HG03135 (cell line): ENCODE measurements around the gene SPTB.

Source experiments
- ATAC-seq: cut with Tn5 transposase; IDR thresholded peaks from one replicate; pipeline ENCODE4 v1.9.1; 2021; ENCODE audit warnings: mild to moderate bottlenecking, moderate library complexity; ENCODE audit not compliant: unreplicated experiment

Gene SPTB

DNA sequence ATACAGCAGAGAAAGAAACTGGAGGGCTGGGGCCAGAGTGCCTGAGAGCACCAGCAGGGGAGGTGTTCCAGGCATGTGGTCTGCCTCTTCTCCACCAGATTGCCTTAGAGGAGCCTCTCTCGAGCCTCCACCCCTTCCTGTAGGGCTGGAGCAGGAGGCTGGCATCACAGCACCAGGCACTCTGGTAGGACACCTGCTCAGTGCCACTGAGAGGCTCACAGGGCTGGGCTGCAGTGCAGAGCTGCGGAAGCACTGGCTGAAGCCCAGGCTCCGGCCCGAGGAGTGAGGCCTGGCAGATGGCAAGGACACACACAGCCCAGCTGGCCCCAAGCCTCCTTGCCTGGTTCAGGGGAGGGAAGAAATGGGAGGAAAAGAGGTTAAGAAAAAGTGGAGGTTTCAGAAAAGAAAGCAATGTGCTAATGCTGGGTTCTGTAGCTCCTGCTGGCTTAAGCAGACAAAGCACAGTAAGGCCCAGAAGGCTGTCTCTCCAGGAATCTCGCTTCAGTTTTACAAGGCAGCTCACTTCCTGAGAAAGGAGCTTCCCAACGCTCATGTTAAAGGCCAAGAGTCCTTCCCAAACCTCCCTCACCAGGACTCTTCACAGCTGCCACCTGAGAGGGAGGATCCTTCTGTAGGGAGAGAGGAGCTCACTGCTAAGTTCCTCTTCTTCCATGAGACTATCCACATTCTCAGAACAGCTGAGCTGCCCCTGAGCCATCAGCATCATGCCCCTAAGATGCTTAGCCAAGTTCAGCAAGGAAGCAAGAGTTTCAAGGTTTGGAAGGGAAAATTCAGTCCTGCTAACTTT is 23.8 kb downstream of the SPTB start:
- ATAC-seq = no peak

DNA sequence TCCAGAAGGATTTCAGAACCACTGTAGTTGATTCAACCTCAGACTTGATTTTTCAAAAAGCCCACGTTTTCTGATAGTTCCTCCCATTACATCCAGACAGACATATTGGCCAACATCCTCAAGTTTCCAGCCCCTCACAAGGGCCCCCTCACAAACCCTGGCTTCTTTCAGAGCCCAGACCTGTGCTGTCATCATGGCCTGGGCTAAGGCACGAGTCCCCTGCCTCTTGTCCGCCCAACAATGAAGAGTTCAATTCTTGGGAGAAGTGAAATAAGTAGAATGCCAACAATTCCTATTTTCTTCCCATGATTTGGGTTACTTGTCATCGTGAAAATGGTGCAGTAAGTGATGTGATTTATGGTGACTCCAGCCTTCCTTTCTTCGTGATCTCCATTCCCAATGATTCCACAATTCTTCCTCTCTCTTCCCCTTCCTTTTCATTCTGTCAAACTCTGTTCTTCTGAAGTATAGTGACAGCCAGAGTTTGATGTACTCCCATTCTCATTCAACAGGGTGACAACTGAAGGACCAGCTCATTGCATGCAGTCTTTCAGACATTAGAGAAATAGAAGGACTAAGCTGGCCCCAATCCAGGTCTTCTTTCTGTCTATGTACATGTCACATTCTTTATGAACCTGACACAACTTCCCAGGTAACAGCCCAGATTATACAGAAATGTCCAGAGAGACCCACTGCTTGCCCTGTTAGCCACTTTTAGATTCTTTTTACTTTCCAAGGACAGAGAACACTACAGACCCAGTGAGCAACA is 29.2 kb downstream of the SPTB start:
- no peak for ATAC-seq

DNA sequence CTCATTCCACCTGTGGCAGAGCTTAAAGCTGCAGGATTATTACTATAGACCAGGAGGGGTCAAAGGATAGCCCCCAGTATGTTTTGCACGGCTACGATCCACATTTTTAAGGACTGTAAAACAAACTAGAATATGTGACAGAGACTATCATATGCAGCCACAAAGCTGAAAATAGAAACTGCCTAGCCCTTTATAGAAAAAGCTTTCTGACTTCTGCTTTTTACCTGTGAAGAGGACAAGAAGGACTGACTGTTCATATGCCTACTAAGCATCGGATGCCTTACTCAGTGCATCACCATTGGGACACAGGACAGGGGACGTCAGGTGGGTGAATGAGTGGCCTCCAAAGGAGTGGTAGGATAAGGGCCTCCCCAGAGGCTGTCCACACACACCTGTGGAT is 29.8 kb downstream of the SPTB start:
- no peak for ATAC-seq

DNA sequence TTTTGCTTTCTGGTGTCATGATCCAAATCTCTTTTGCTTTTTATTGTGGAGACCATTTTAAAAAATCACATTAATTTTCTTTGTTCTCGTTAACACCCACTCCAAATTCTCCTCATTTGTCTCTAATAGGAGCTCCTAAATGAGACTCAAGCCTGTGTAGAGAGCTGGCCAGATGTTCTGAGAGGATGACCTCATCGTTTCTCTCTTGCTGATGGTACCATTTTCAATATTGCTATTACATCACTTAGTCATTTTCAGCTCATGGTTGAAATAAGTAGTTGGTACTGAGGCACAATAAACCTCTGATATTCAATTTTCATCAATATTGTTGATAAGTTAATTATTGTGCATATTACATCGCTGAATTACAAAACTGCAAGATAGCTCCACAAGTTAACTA is 31.5 kb downstream of the SPTB start:
- ATAC-seq = no peak

DNA sequence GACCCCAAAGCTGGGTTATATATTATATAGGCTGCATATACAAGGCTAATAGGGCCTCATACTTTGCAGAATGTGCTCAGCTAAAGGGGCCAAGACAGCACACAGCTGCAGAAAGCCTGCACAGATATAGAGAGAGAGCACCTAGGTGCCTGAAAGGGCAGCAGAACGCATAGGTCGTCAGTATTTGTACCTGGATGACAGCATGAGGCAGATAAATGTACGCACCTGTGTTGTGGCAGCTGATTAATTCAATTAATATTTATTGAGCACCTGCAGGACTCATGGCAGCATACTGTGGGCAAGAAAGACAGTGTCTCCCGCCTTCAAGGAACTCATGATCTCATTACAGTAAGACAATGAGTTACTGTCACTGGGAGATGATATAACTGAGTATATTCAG is 33.4 kb downstream of the SPTB start:
- ATAC-seq = no peak

DNA sequence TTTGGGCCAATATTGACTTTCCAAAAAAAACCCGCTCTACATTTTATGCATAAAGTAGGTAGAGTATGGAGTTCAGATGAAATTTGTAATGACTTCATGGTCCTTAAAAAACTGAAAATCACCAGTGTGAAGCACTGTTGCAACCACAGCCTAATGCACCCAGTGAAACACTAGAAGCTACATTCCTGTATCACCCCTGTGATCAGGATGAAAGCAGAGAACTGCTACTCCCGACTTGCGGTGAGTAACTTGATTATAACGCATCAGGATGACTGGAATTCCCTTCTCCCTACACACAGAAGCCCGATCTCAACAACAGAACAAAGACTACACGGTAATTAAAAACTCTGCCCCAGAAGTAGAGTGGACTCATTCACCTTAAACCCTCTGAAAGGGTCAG is 33.8 kb downstream of the SPTB start:
- ATAC-seq = no peak

DNA sequence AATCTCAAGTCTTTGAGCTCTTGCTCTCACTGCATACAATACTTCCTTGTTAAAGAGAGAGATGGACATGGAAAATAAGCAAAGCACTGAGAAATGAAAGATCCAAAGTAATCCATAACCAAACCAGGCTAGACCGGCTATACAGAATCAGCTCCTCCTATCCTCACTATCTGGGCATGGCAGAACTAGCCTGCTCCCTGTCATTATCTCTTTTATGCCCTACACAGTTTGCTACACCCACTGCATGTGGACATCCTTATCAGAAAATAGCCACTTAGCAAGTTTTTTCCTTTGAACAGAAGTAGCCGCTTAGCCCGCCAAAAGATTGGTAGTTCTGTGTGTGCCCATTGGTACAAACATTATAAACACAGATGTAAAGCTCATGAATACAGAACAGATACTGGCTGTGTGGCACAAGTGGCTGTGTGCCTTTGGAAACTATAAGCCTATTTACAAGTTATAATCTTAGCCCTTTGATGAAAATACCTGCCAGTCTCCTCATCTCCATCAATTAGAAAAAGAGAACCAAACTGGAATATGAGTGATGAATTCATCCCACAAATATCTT is 34.7 kb downstream of the SPTB start:
- no peak for ATAC-seq

GRCh38 chr14:64844272-64844671 is 35.4 kb downstream of the SPTB start:
- no peak for ATAC-seq

GRCh38 chr14:64843548-64843947 is 36.2 kb downstream of the SPTB start:
- ATAC-seq = no peak

DNA sequence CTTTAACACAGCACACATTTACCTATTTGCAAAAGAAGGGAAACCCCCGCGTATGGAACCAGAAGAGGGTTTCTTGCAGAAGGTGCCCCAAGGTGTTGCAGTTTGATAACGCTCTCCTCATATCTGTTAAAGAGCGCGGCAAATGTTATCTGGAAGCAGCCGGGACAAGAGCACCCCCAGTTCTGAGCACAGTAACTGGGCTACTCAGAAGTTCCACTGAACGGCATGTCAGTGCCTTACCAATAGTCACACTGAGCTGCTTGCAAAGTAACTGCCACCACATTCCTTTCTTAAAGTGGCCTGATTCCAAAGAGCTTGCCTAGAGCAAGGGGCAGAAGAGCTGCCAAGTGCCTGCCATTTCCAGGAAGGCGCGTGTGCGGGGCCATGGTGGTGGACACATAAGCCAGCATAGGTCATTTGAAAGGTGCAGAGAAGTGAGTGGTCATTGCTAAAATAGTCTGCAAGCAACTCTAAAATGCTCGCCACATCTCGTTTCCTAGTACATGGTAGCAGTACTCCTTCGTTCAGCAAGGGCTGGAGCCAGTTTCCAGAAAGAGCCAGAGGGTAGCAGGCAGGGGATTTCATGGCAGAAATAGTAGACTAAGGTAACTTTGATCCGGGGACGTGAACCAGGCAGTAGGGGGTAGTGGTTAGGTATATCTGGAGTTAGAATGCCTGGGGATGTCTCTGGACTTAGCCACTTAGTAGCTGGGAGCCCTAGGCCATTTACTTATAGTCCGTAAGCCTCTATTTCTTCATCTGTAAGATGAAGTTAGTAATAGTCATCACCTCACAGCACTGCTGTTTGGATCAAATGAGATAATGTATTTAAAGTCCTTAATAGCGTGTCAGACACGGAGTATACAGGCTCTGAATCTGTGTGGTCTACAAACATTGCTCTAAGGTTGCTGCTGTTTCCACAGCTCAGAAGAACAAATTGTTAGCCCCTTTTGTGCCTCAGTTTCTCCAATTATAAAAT is 37.6 kb downstream of the SPTB start:
- ATAC-seq = no peak

- ATAC-seq = no peak
Measured at GRCh38 chr14:64841121-64841651, 38.5 kb downstream of the SPTB start.

- no peak for ATAC-seq
Measured at GRCh38 chr14:64838656-64839055, 41.1 kb downstream of the SPTB start.

- no peak for ATAC-seq
Measured at GRCh38 chr14:64835431-64835830, 44.3 kb downstream of the SPTB start.

DNA sequence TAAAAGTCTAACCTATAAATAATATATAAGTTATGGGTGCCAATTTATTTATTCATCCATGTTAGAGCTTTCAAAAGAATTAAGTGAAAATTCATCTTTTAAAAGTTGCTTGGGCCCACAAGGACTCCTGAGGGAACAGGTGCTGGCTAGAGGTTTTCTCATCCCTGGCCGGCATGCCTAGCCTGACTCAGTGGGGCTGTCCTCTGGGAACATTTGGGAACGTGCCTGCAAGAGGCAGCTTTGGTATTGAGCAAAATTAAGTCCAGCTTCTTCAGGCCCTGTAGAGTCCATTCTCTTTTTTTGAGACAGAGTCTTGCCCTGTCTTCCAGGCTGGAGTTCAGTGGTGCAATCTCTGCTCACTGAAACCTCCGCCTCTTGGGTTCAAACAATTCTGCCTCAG is 44.7 kb downstream of the SPTB start:
- ATAC-seq = no peak

DNA sequence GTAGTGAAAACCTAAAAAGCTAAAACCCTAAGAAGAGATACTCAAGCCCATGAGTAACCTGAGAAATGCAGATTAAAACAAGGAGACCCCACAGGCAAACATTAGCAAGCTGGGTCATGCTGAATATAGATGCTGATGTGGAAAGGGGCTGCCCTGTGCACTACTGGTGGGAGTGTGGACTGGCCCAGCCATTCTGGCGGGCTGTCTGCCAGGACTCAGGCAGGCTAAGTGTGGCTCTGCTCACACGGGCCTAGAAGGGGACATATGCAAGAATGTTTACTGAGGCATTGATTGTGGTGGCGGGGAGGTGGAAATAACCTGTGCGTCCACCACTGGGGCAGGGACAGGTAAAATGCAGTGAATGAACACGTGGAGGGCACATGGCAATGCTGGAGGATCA is 48.3 kb downstream of the SPTB start:
- ATAC-seq = no peak

- no peak for ATAC-seq
Measured at GRCh38 chr14:64830961-64831360, 48.7 kb downstream of the SPTB start.

GRCh38 chr14:64828071-64828470 is 51.6 kb downstream of the SPTB start:
- ATAC-seq = no peak

DNA sequence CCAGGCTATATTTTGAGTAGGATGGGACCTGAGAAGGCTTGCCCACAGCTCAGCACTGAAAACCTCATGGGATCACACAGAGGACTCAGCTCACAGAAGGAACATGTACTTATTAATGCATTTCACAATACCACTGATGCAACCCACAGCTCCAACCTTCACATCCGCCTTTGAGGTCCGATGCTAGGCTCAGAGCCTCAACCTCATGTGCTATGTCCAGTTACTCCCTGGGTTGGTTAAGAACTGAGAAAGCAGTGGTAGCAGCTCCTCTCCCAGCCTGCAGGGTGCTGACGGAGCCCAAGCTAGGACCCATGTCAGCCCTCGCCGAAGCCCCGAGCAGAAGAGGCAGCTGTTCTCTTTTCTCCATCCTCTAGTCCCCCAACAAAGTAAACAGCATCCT is 52.9 kb downstream of the SPTB start:
- ATAC-seq = no peak

GRCh38 chr14:64826333-64826732 is 53.4 kb downstream of the SPTB start:
- ATAC-seq = no peak

GRCh38 chr14:64825509-64825908 is 54.2 kb downstream of the SPTB start:
- ATAC-seq = no peak

DNA sequence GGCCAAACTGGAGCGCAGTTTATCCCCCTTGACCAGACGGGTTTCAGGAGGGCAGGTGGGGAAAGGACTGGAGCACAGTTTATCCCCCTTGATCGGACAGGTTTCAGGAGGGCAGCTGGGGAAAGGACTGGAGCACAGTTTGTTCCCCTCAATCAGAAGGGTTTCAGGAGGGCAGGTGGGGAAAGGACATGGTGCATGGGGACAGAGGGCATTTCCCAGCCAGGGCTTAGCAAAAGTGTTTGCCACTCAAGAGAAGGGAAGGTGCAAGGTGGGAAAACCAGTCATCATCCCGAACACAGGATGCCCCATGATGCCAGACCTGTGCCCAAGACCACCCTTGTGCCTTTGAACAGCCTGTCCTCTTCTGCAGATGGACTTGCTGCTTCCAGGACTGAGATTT is 54.7 kb downstream of the SPTB start:
- ATAC-seq = no peak
